ENCODE measurements around the gene C1QTNF12. TPM values are rescaled to one million over a fixed set of nuclear protein-coding genes. Genes with fewer than 3 reads are reported as not detected.

Gene C1QTNF12
- total and polyA plus RNA-seq, 2 of the 8 experiments (the other 6 are each of a cell fraction or from before 2014, with no cell fraction given), result 2.1 to 3.7 TPM

DNA sequence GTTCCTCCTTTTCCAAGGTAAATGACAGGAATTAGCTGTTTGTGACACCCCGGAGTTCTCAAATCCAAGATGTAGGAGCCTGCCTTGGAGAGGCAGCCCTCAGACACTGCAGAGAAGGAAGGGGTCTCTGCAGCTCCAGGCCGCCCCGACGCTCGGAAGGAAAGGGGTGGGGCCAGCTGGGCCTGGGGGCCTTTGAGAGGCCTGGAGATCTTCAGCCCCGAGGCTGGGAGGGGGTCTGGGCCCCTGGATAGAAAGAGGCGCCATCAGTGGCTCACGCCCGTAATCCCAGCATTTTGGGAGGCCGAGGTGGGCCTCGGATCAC is 39.0 kb downstream of the C1QTNF12 start:
- H4K8ac ChIP-seq (ENCODE audit: extremely low read depth, insufficient read depth, low read length), result no peak overlapping the region
- peaks cover 0 to 13% (median 5%) of the 10 kb centered on the region in 4 experiments; a peak in 6 of 7 replicates for H3K4me1 ChIP-seq (replicated peaks in 1 of 4; ENCODE audit: control insufficient read depth in 3 of 4, insufficient read depth in 4 of 4, low read length in 3 of 4)
- no peaks in the 10 kb centered on the region for H4K20me1 ChIP-seq (replicated peaks in 1 of 2; ENCODE audit: control insufficient read depth in 1 of 2, insufficient read depth in 2 of 2, low read length in 2 of 2)
- FAIRE-seq (no peak), DNase-seq (ENCODE audit: low read depth in 1 of 2, low spot score in 2 of 2) (no peak)
- peaks cover 8% of the 10 kb centered on the region; the same call in 1 of the 2 replicates for H3K23me2 ChIP-seq (ENCODE audit: low read depth, low read length)
- H2AK5ac ChIP-seq (ENCODE audit: low read depth, low read length), result no peak overlapping the region
- H3K36me3 ChIP-seq (ENCODE audit: control insufficient read depth in 2 of 4, insufficient read depth in 4 of 4, low read length in 3 of 4), result no peaks in the 10 kb centered on the region
- H2AFZ ChIP-seq (ENCODE audit: low read length), result no peak overlapping the region
- POLR2A ChIA-PET (ENCODE audit: partially characterized antibody), result interaction anchor here (0.9 kb wide), 1 partner anchor 162 kb away, joined by 4 read pairs; no protein-coding TSS in a partner anchor
- no peak overlapping the region for H3K18ac ChIP-seq (ENCODE audit: extremely low read depth, low read length)
- H2BK15ac ChIP-seq (ENCODE audit: low read length), result no peak overlapping the region
- H3K79me1 ChIP-seq (ENCODE audit: low read depth, low read length), result no peaks in the 10 kb centered on the region
- H2BK120ac ChIP-seq (replicated peaks; ENCODE audit: low read depth, low read length), result no peak overlapping the region
- no peak overlapping the region for H2BK20ac ChIP-seq (ENCODE audit: low read length)
- H2BK5ac ChIP-seq (ENCODE audit: low read depth, low read length), result no peak overlapping the region
- H3K4ac ChIP-seq (replicated peaks; ENCODE audit: insufficient read length, low read depth, low read length), result no peak overlapping the region
- no peak overlapping the region for H2BK12ac ChIP-seq (ENCODE audit: low read depth, low read length)
- CTCF ChIA-PET (ENCODE audit: partially characterized antibody), result interaction anchor here (0.8 to 1.9 kb wide), 10 partner anchors 12 to 145 kb away, joined by 3 to 6 read pairs (median 3); no protein-coding TSS in a partner anchor
- no peak overlapping the region for H4K5ac ChIP-seq (ENCODE audit: insufficient read length, low read depth, low read length)
- H3K79me2 ChIP-seq (ENCODE audit: control insufficient read depth in 1 of 2, insufficient read depth in 2 of 2, low read length in 2 of 2), result no peaks in the 10 kb centered on the region
- H3K4me2 ChIP-seq (ENCODE audit: insufficient read depth in 1 of 2, low read depth in 2 of 2, low read length in 2 of 2), result no peak overlapping the region
- H3K27ac ChIP-seq (ENCODE audit: low read depth, low read length), result no peak overlapping the region
- no peaks in the 10 kb centered on the region for H3K9me3 ChIP-seq (ENCODE audit: insufficient read depth in 2 of 2, low read depth in 1 of 2, low read length in 1 of 2)
- no peak overlapping the region for H4K91ac ChIP-seq (replicated peaks; ENCODE audit: insufficient read length, low read length)
- H3K14ac ChIP-seq (ENCODE audit: insufficient read length), result no peak overlapping the region
- H3K4me3 ChIP-seq (ENCODE audit: extremely low read depth in 1 of 4, insufficient read depth in 2 of 4, low read depth in 3 of 4, low read length in 4 of 4), result no peak overlapping the region
- H3K23ac ChIP-seq (ENCODE audit: insufficient read length), result no peak overlapping the region
- 82% methylated on average over 11 of the region's 11 CpGs; no CpG with 5 or more reads in 1 of the 2 experiments for WGBS, 2 experiments (ENCODE audit: extremely low coverage in 1 of 2, insufficient coverage in 1 of 2, insufficient read length in 1 of 2, insufficient replicate concordance in 2 of 2, low coverage in 1 of 2, low lambda C conversion rate in 2 of 2, missing lambda C conversion rate in 1 of 2)
- no peak overlapping the region for H3K9ac ChIP-seq (replicated peaks in 1 of 4; ENCODE audit: extremely low read depth in 1 of 4, low read depth in 3 of 4, low read length in 3 of 4)
- no peak overlapping the region for H3K56ac ChIP-seq (replicated peaks; ENCODE audit: insufficient read length, low read depth, low read length)
- peaks cover 0 to 19% (median 15%) of the 10 kb centered on the region in 4 experiments; a peak in 6 of 7 replicates for H3K27me3 ChIP-seq (replicated peaks in 1 of 4; ENCODE audit: control insufficient read depth in 3 of 4, extremely low read depth in 1 of 4, insufficient read depth in 3 of 4, low read length in 3 of 4)
- TF ChIP-seq, protein P1, sequence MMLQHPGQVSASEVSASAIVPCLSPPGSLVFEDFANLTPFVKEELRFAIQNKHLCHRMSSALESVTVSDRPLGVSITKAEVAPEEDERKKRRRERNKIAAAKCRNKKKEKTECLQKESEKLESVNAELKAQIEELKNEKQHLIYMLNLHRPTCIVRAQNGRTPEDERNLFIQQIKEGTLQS (IDR thresholded peaks at IDR 0.05; ENCODE audit: insufficient read depth, low read depth, low read length), result no peak
- TF ChIP-seq SIN3A (conservative IDR thresholded peaks at IDR 0.05 in 1 of 2, IDR thresholded peaks at IDR 0.05 in 1 of 2; ENCODE audit: low read depth in 1 of 2, low read length in 2 of 2), result no peak
- TF ChIP-seq POLR2AphosphoS5 (IDR thresholded peaks at IDR 0.05; ENCODE audit: low read depth, low read length), result no peak
- no peak for TF ChIP-seq SP1 (IDR thresholded peaks at IDR 0.05; ENCODE audit: low read depth, low read length)
- TF ChIP-seq EP300 (IDR thresholded peaks at IDR 0.05; ENCODE audit: borderline replicate concordance in 1 of 2, low read depth in 2 of 2, low read length in 2 of 2), result no peak
